SK-N-SH (cell line): ENCODE results near the gene SH3PXD2A. TPM values are rescaled to one million over a fixed set of nuclear protein-coding genes. Genes with fewer than 3 reads are reported as not detected.
A peak's percentile ranks its signal among the peaks of the same experiment; 100 is the strongest.

Experiments used
- CTCF ChIA-PET: fragments of 300-600, 350-600 bp; formaldehyde crosslinking; extraction: SDS; loops from one replicate; lab custom pipeline; 2021; lab: Yijun Ruan, JAX
- POLR2A ChIA-PET: fragments of 350-600 bp; sonication (Branson Sonifier 250); formaldehyde crosslinking; extraction: SDS; loops from one replicate; lab custom pipeline; 2020; ENCODE audit warnings: antibody characterized with exemption, inconsistent platforms; lab: Yijun Ruan, JAX
- DNase-seq: peaks from one replicate; pipeline ENCODE4 v3.0.0; 2012
- H2AFZ ChIP-seq: fragments of 200-600 bp; sonication (generic); 2 replicates; pipeline ENCODE4 v1.8.1; 2016; ENCODE audit warnings: antibody characterized with exemption, mild to moderate bottlenecking, low read depth
- H3F3A ChIP-seq: fragments of 200-600 bp; sonication (generic); replicated peaks from 2 replicates; pipeline ENCODE3; 2016; ENCODE audit warnings: antibody characterized with exemption, mild to moderate bottlenecking; ENCODE audit not compliant: insufficient read depth
- H3K27ac ChIP-seq, 2 experiments: fragments of 200-500 bp in 1 of 2; fragments of 200-600 bp in 1 of 2; sonication (Bioruptor generic) in 1 of 2; sonication (generic), shearing (Covaris generic) in 1 of 2; 2 replicates each; pipeline versions ENCODE4 v1.5.1 to v1.6.1; 2014 to 2016; ENCODE audit warnings: low read depth in 2 of 2, inconsistent platforms in 1 of 2, low read length in 1 of 2, mild to moderate bottlenecking in 1 of 2, mixed read lengths in 1 of 2
- H3K27me3 ChIP-seq: fragments of 200-600 bp; sonication (generic), shearing (Covaris generic); 2 replicates; pipeline ENCODE4 v1.6.1; 2016; ENCODE audit warnings: mixed run types; ENCODE audit not compliant: insufficient read depth
- H3K36me3 ChIP-seq, 2 experiments: fragments of 200-500 bp in 1 of 2; fragments of 200-600 bp in 1 of 2; sonication (Bioruptor generic) in 1 of 2; sonication (generic) in 1 of 2; replicated peaks in 1 of 2; 2 replicates each; pipeline versions ENCODE3 to v1.5.1; 2014 to 2016; ENCODE audit warnings: low read length in 1 of 2, mild to moderate bottlenecking in 1 of 2; ENCODE audit not compliant: insufficient read depth in 2 of 2, control insufficient read depth in 1 of 2
- H3K4me1 ChIP-seq, 2 experiments: fragments of 200-500 bp in 1 of 2; fragments of 200-600 bp in 1 of 2; sonication (Bioruptor generic) in 1 of 2; sonication (generic), shearing (Covaris generic) in 1 of 2; 2 replicates each; pipeline versions ENCODE4 v1.5.1 to v1.6.1; 2014 to 2016; ENCODE audit warnings: low read depth in 1 of 2, low read length in 1 of 2, mixed run types in 1 of 2; ENCODE audit not compliant: insufficient read depth in 2 of 2, control insufficient read depth in 1 of 2
- H3K4me2 ChIP-seq: fragments of 200-600 bp; sonication (generic), shearing (Covaris generic); 2 replicates; pipeline ENCODE4 v1.6.1; 2017; ENCODE audit warnings: mixed run types
- H3K4me3 ChIP-seq, 2 experiments: fragments of 200-500 bp in 1 of 2; fragments of 200-600 bp in 1 of 2; sonication (Bioruptor generic) in 1 of 2; sonication (generic), shearing (Covaris generic) in 1 of 2; 2 replicates each; pipeline versions ENCODE4 v1.5.1 to v1.8.1; 2014 to 2016; ENCODE audit warnings: low read depth in 2 of 2, inconsistent platforms in 1 of 2, low read length in 1 of 2, mild to moderate bottlenecking in 1 of 2, mixed read lengths in 1 of 2, moderate library complexity in 1 of 2
- H3K79me2 ChIP-seq: fragments of 200-600 bp; sonication (generic); 2 replicates; pipeline ENCODE4 v1.8.1; 2017; ENCODE audit warnings: mild to moderate bottlenecking; ENCODE audit not compliant: insufficient read depth
- H3K9ac ChIP-seq: fragments of 200-600 bp; sonication (generic); 2 replicates; pipeline ENCODE4 v1.6.1; 2017; ENCODE audit warnings: mixed run types
- H3K9me2 ChIP-seq: fragments of 200-600 bp; sonication (generic); 2 replicates; pipeline ENCODE4 v1.6.1; 2017; ENCODE audit warnings: mixed run types
- H3K9me3 ChIP-seq: fragments of 200-600 bp; sonication (generic); 2 replicates; pipeline ENCODE4 v1.6.1; 2017; ENCODE audit warnings: mixed run types, mild to moderate bottlenecking, moderate library complexity
- H4K20me1 ChIP-seq: fragments of 200-600 bp; sonication (generic); 2 replicates; pipeline ENCODE4 v1.6.1; 2017; ENCODE audit warnings: mild to moderate bottlenecking, mixed run types; ENCODE audit not compliant: insufficient read depth
- FOSL2 ChIP-seq: IDR thresholded peaks from 2 replicates; pipeline ENCODE4 v1.4.0; 2012; ENCODE audit warnings: low read depth, mild to moderate bottlenecking, moderate library complexity, borderline replicate concordance
- FOXJ3 ChIP-seq: sonication (generic); formaldehyde crosslinking; IDR thresholded peaks from 2 replicates; pipeline ENCODE4 v1.5.1; 2020; ENCODE audit warnings: mild to moderate bottlenecking, missing genetic modification reagents
- GABPA ChIP-seq: IDR thresholded peaks from 2 replicates; pipeline ENCODE4 v1.4.0; 2012; ENCODE audit warnings: low read depth, mild to moderate bottlenecking
- IRF3 ChIP-seq: fragments of 150-350 bp; IDR thresholded peaks from 2 replicates; pipeline ENCODE4 v1.6.1; 2016; ENCODE audit warnings: mild to moderate bottlenecking, low read depth, low read length
- MAX ChIP-seq: IDR thresholded peaks from 2 replicates; pipeline ENCODE4 v1.4.0; 2012; ENCODE audit warnings: low read depth
- MEF2A ChIP-seq: IDR thresholded peaks from 2 replicates; pipeline ENCODE4 v1.4.0; 2012; ENCODE audit warnings: low read depth, borderline replicate concordance
- MXI1 ChIP-seq: IDR thresholded peaks from 2 replicates; pipeline ENCODE4 v1.6.1; 2012; ENCODE audit warnings: mild to moderate bottlenecking, low read depth, low read length, improper control_type of control experiment
- NFIC ChIP-seq: IDR thresholded peaks from 2 replicates; pipeline ENCODE4 v1.4.0; 2012; ENCODE audit warnings: borderline replicate concordance
- POLR2AphosphoS5 ChIP-seq: IDR thresholded peaks from 2 replicates; pipeline ENCODE4 v1.6.1; 2012; ENCODE audit warnings: low read depth, low read length
- RAD21 ChIP-seq: IDR thresholded peaks from 2 replicates; pipeline ENCODE4 v1.6.1; 2012; ENCODE audit warnings: mild to moderate bottlenecking, low read length
- RCOR1 ChIP-seq: fragments of 150-350 bp; IDR thresholded peaks from 2 replicates; pipeline ENCODE4 v1.6.1; 2017; ENCODE audit warnings: antibody characterized with exemption, low read length
- REST ChIP-seq: IDR thresholded peaks from 2 replicates; pipeline ENCODE4 v1.6.1; 2012; ENCODE audit warnings: mild to moderate bottlenecking, low read depth, low read length, moderate library complexity
- SMC3 ChIP-seq: IDR thresholded peaks from 2 replicates; pipeline ENCODE4 v1.6.1; 2012; ENCODE audit warnings: low read depth, low read length, improper control_type of control experiment
- TCF12 ChIP-seq: IDR thresholded peaks from 2 replicates; pipeline ENCODE4 v1.4.0; 2012
- USF1 ChIP-seq: IDR thresholded peaks from 2 replicates; pipeline ENCODE4 v1.4.0; 2012; ENCODE audit warnings: low read depth, borderline replicate concordance
- YY1 ChIP-seq: IDR thresholded peaks from 2 replicates; pipeline ENCODE4 v1.4.0; 2012; ENCODE audit warnings: low read depth, mild to moderate bottlenecking
- WGBS: methylation state at CpG from one replicate; pipeline ENCODE4 v1.1.6; 2017; ENCODE audit warnings: low lambda C conversion rate; 5-methylcytosine and 5-hydroxymethylcytosine counted together
- polyA plus RNA-seq, 3 experiments: library from polyadenylated mRNA; depleted of rRNA; stranded (reverse); fragments of >200 nt; gene quantifications; 2 replicates each; pipeline ENCODE4 v1.2.3, GENCODE V29; 2012

SH3PXD2A gene
- polyA plus RNA-seq, 1 of the 3 experiments (the other 2 are of a cell fraction): 2.5 TPM

- Histone ChIP-seq H3F3A (no peaks in the 10 kb centered on the region), H3K9ac (no peak overlapping the region), H3K27ac (peak overlapping the region in 1 of 2 experiments; percentile 94; a peak in 2 of 4 replicates), H3K9me2 (no peaks in the 10 kb centered on the region), H3K9me3 (no peaks in the 10 kb centered on the region), H4K20me1 (no peaks in the 10 kb centered on the region), H3K79me2 (no peaks in the 10 kb centered on the region), H3K27me3 (no peaks in the 10 kb centered on the region), H3K4me2 (no peak overlapping the region), H3K4me3 (no peak overlapping the region), H3K4me1 (peaks cover 0 to 60% of the 10 kb centered on the region in 2 experiments; a peak in 1 of 4 replicates), H2AFZ (no peak overlapping the region), H3K36me3 (no peaks in the 10 kb centered on the region)
- TF ChIP-seq FOXJ3 (CRISPR knock-in tag): no peak
- no peak for TF ChIP-seq YY1
- no peak for DNase-seq
- CTCF ChIA-PET: interaction anchor here (0.7 to 10.9 kb wide), 5 partner anchors 14 to 129 kb away, joined by 3 to 87 read pairs (median 4); partner anchors contain the start of gene SH3PXD2A
- POLR2A ChIA-PET: no interaction called here
- 100% methylated on average over 1 of the region's 1 CpG for WGBS
Observed at GRCh38 chr10:103726637-103727036, 128.7 kb downstream of the SH3PXD2A start.

- TF ChIP-seq FOSL2 (no peak), REST (no peak), TCF12 (no peak), POLR2AphosphoS5 (no peak), RAD21 (no peak), SMC3 (no peak), MAX (no peak), YY1 (no peak), GABPA (no peak), IRF3 (no peak), NFIC (no peak), RCOR1 (no peak), MEF2A (no peak), MXI1 (no peak), USF1 (no peak)
- no peak for DNase-seq
- no peaks in the 10 kb centered on the region for H3K9me2 ChIP-seq
- no peak overlapping the region for H3K4me3 ChIP-seq
- H3K4me2 ChIP-seq: no peak overlapping the region
- POLR2A ChIA-PET: no interaction called here
- no peak overlapping the region for H3K27ac ChIP-seq
- H3K27me3 ChIP-seq: no peaks in the 10 kb centered on the region
- H3K4me1 ChIP-seq: peaks cover 0 to 66% of the 10 kb centered on the region in 2 experiments; a peak in 1 of 4 replicates
- no peaks in the 10 kb centered on the region for H3K36me3 ChIP-seq
- H3F3A ChIP-seq: no peaks in the 10 kb centered on the region
- no peak overlapping the region for H3K9ac ChIP-seq
- no peaks in the 10 kb centered on the region for H3K9me3 ChIP-seq
- CTCF ChIA-PET: interaction anchor here (1.3 to 10.9 kb wide), 3 partner anchors 12 to 130 kb away, joined by 3 to 87 read pairs (median 28); partner anchors contain the start of gene SH3PXD2A
- WGBS: 97% methylated on average over 3 of the region's 5 CpGs
- H2AFZ ChIP-seq: no peak overlapping the region
- H3K79me2 ChIP-seq: no peaks in the 10 kb centered on the region
- H4K20me1 ChIP-seq: no peaks in the 10 kb centered on the region
Observed at GRCh38 chr10:103725242-103725641, 130.1 kb downstream of the SH3PXD2A start.
